GM06990 (cell line): ENCODE results near the gene USP31.

Experiments
- DNase-seq: peaks from one replicate; pipeline ENCODE4 v3.0.0-alpha.2; 2011; ENCODE audit not compliant: insufficient read length; ENCODE audit errors: extremely low read depth
- H3K27me3 ChIP-seq: replicated peaks from 2 replicates; pipeline ENCODE4 v1.6.0; 2011; ENCODE audit warnings: low read length; ENCODE audit not compliant: control insufficient read depth, insufficient read depth
- H3K36me3 ChIP-seq: 2 replicates; pipeline ENCODE4 v1.5.1; 2011; ENCODE audit warnings: low read length; ENCODE audit not compliant: control insufficient read depth, insufficient read depth
- H3K4me3 ChIP-seq: replicated peaks from 2 replicates; pipeline ENCODE4 v1.5.1; 2011; ENCODE audit warnings: low read depth, mild to moderate bottlenecking, control low read depth, low read length
- TF ChIP-seq, protein P1 (sequence below): IDR thresholded peaks from 2 replicates; pipeline ENCODE4 v1.5.1; 2011; ENCODE audit warnings: low read length, control low read depth, mild to moderate bottlenecking, inconsistent platforms; ENCODE audit not compliant: insufficient read depth, poor library complexity, severe bottlenecking

Gene USP31

DNA sequence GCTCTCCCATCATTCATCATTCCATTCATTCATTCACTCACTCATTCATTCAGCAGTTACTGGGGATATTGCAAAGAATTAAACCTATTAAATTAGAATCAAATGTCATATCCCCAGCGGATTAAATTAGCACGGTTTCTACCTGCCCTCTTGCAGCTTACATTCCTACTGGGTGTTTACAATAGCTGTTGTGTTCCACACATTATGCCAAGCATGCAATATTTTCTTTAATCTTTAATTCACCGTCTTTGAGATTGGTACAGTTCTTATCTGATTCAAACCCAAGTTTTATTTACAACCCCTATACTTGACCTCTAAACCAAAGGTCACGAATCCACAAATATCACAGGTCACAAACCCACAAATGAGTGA lies 727 bp upstream of the USP31 start:
- TF ChIP-seq, protein P1, sequence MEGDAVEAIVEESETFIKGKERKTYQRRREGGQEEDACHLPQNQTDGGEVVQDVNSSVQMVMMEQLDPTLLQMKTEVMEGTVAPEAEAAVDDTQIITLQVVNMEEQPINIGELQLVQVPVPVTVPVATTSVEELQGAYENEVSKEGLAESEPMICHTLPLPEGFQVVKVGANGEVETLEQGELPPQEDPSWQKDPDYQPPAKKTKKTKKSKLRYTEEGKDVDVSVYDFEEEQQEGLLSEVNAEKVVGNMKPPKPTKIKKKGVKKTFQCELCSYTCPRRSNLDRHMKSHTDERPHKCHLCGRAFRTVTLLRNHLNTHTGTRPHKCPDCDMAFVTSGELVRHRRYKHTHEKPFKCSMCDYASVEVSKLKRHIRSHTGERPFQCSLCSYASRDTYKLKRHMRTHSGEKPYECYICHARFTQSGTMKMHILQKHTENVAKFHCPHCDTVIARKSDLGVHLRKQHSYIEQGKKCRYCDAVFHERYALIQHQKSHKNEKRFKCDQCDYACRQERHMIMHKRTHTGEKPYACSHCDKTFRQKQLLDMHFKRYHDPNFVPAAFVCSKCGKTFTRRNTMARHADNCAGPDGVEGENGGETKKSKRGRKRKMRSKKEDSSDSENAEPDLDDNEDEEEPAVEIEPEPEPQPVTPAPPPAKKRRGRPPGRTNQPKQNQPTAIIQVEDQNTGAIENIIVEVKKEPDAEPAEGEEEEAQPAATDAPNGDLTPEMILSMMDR: no peak
- peak overlapping the region; percentile 87 for H3K4me3 ChIP-seq
- DNase-seq: no peak
- H3K27me3 ChIP-seq: no peaks in the 10 kb centered on the region
- H3K36me3 ChIP-seq: no peaks in the 10 kb centered on the region

DNA sequence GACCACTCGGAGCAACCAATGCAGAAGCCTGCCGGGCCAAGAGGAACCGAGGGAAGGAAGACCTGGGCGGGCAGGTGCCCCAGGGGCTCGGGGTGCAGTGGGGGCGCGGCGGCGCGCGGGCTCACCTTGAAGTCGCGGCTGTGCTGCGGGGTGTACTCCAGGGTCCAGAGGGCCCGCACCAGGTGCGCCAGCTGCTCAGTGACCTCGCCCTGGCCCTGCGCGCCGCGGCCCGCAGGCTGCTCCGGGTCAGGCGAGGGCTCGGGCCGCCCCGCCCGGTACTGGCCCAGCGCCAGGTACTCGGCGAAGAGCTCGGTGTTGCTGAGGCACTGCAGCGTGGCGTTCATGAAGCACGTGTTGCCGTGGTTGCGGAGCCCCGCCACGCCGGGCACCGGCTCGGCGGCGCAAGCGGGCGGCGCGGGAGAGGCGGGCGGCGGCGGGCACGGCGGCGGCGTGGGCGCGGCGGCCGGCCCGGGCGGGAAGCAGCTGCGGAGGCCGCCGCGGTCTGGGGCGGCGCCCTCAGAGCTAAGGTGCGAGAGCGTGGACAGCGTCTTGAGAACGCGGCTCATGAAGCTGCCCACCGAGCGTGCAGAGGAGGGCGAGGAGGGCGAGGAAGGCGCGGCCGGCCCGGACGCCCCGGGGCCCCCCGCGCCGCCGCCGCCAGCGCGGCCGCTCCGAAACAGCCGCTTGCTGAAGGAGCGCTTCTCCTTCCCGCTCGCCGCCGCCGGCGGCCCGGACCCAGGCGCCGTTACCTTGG lies 562 bp downstream of the USP31 start:
- TF ChIP-seq, protein P1: no peak
- peak overlapping the region; percentile 87 for H3K4me3 ChIP-seq
- no peaks in the 10 kb centered on the region for H3K36me3 ChIP-seq
- DNase-seq: peak; percentile 75
- no peaks in the 10 kb centered on the region for H3K27me3 ChIP-seq

DNA sequence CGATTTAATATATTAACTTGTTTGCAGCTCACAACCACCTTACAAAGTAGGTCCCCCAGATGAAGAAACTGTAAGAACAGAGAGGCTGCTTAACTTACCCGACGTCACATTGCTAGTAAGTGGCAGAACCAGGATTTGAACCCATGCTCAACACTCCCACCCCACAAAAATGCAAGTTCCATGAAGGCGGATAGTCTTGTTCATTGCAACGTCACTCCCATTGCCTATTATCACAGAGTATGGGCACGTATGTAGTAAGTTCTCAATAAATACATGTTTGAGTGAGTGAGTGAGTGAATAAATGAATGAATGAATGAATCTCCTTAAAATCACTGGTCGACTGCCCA lies 1.1 kb downstream of the USP31 start:
- DNase-seq: no peak
- Histone ChIP-seq H3K27me3 (no peaks in the 10 kb centered on the region), H3K4me3 (peak overlapping the region; percentile 87), H3K36me3 (no peaks in the 10 kb centered on the region)
- TF ChIP-seq, protein P1: no peak

DNA sequence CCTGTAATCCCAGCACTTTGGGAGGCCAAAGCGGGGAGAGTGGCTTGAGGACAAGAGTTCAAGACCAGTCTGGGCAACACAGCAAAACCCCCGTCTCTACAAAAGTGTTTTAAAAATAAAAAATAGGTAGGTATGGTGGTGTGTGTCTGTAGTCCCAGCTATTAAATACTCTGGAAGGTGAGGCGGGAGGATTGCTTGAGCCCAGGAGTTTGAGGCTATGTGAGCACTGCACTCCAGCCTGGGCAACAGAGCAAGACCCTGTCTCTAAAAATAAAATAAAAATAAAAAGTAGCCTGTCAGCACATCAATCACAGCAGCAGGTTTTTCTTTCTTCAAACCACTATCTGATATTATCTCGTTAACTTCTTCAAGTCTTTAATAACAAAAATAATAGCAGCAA lies 1.6 kb downstream of the USP31 start:
- H3K4me3 ChIP-seq: no peak overlapping the region
- TF ChIP-seq, protein P1: no peak
- DNase-seq: no peak
- H3K27me3 ChIP-seq: no peaks in the 10 kb centered on the region
- H3K36me3 ChIP-seq: no peaks in the 10 kb centered on the region

DNA sequence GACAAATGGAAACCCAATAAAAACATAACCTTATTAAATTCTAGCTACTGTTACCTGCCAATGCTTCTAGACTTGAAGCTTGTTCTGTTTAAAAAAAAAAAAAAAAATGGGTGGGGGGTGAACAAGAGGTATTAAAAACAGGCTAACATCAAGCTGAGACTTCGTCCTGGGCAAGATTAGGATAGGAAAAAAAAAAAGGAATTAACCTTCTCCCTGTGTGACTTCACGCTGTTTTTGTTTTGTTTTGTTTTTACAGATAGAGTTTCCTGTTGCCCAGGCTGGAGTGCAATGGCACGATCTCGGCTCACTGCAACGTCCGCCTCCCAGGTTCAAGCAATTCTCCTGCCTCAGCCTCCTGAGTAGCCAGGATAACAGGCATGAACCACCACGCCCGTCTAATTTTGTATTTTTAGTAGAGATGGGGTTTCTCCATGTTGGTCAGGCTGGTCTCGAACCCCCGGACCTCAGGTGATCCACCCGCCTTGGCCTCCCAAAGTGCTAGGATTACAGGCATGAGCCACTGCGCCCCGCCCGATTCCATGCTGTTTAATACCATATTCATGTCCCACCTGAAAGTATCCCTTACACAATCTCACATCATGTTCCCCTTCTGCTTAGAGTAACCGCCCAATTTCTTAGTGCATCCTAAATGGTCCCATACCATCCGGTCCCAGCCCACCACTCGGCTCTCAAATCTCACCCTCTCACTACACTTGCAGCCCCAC lies 2.2 kb downstream of the USP31 start:
- TF ChIP-seq, protein P1: no peak
- no peak overlapping the region for H3K4me3 ChIP-seq
- H3K36me3 ChIP-seq: no peaks in the 10 kb centered on the region
- no peaks in the 10 kb centered on the region for H3K27me3 ChIP-seq
- DNase-seq: no peak

DNA sequence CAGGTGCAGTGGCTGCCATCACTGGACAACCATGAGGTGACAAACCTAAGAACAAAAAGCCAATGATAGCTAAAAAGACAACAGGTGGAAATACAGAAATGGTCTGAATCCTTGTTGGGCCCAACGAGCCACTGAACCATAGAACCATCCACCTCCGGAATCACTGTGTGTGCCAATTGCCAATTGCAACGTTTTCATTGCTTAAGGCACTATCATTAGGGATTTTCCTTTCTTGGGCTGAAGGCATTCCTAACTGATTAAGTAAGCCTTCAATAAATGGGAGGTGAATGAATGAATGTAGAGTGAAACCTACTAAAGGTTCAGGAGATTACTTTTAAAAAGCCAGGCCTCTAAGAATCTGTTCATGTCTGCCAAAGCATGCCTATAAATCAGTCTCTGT lies 3.6 kb downstream of the USP31 start:
- Histone ChIP-seq H3K4me3 (no peak overlapping the region), H3K36me3 (no peaks in the 10 kb centered on the region), H3K27me3 (no peaks in the 10 kb centered on the region)
- TF ChIP-seq, protein P1: no peak
- DNase-seq: no peak
